Dedifferentiated amniotic fluid mesenchymal stem cell (primary cell): ENCODE data around the gene ARPC5L.
"Not testable (repeated sequence)": the region's sequence is repeated elsewhere in the genome, so short reads cannot be mapped to it uniquely, and the experiment has no call there.

Experiments
- DNase-seq: peaks from one replicate; pipeline ENCODE4 v3.0.0-alpha.2; 2016; ENCODE audit errors: extremely low spot score

Gene ARPC5L

GRCh38 chr9:124894035-124894740 is 32.3 kb downstream of the ARPC5L start:
- no peak for DNase-seq

GRCh38 chr9:124894741-124895170 is 32.8 kb downstream of the ARPC5L start:
- no peak for DNase-seq

- DNase-seq = no peak
Observed at GRCh38 chr9:124897570-124898460, 35.9 kb downstream of the ARPC5L start.

- no peak for DNase-seq
Observed at GRCh38 chr9:124899845-124900244, 37.9 kb downstream of the ARPC5L start.

- DNase-seq = no peak
Observed at GRCh38 chr9:124906966-124907365, 45.0 kb downstream of the ARPC5L start.

GRCh38 chr9:124908098-124908497 is 46.2 kb downstream of the ARPC5L start:
- DNase-seq = no peak

- DNase-seq = no peak
Observed at GRCh38 chr9:124911766-124912165, 49.8 kb downstream of the ARPC5L start.

- no peak for DNase-seq
Observed at GRCh38 chr9:124913378-124913777, 51.4 kb downstream of the ARPC5L start.

- DNase-seq = no peak
Observed at GRCh38 chr9:124914753-124915405, 52.9 kb downstream of the ARPC5L start.

GRCh38 chr9:124920394-124920793 is 58.5 kb downstream of the ARPC5L start:
- DNase-seq = not testable (repeated sequence)
